Psoas muscle (tissue), 8 donors: ENCODE data around the gene SGMS1. TPM values are rescaled to one million over a fixed set of nuclear protein-coding genes. Genes with fewer than 3 reads are reported as not detected.

ENCODE experiments used
- ATAC-seq, 4 donors: fragments of 200-7000 bp; cut with Tn5 transposase; one replicate each; pipeline ENCODE4 v1.9.1; 2020; ENCODE audit warnings: moderate library complexity in 3 of 4, mild to moderate bottlenecking in 2 of 4
- DNase-seq, 2 donors: peaks; one replicate each; pipeline ENCODE4 v3.0.0-alpha.2; 2020
- H3K27ac ChIP-seq: fragments of 200-600 bp; one replicate; pipeline ENCODE4 v1.8.0; 2022
- H3K27me3 ChIP-seq, 3 donors: fragments of 200-600 bp in 1 of 3; one replicate each; pipeline versions ENCODE4 v1.6.1 to v1.8.0; 2013 to 2022; ENCODE audit warnings: low read length in 2 of 3, mild to moderate bottlenecking in 2 of 3, moderate library complexity in 1 of 3; ENCODE audit not compliant: insufficient read depth in 3 of 3
- H3K36me3 ChIP-seq, 2 donors: fragments of 200-600 bp in 1 of 2; one replicate each; pipeline versions ENCODE4 v1.6.1 to v1.8.0; 2013 to 2022; ENCODE audit warnings: low read depth in 1 of 2, mild to moderate bottlenecking in 1 of 2, moderate library complexity in 1 of 2; ENCODE audit not compliant: insufficient read depth in 1 of 2
- H3K4me1 ChIP-seq: fragments of 200-600 bp; one replicate; pipeline ENCODE4 v1.8.0; 2022
- H3K4me3 ChIP-seq: fragments of 200-600 bp; one replicate; pipeline ENCODE4 v1.8.0; 2022; ENCODE audit warnings: mild to moderate bottlenecking
- H3K9me3 ChIP-seq: fragments of 200-600 bp; one replicate; pipeline ENCODE4 v1.8.0; 2022
- WGBS, 3 donors: extraction: QIAGEN DNeasy Blood & Tissue Kit; methylation state at CpG; one replicate each; pipeline versions ENCODE4 v1.1.6 to v1.1.7; 2013; 5-methylcytosine and 5-hydroxymethylcytosine counted together
- intact Hi-C, 2 donors: fragments of 100-400 bp; cut with DNase I; formaldehyde crosslinking; loops; one replicate each; pipeline versions ENCODE4 v1.11.0 to v1.14.2; 2022
- polyA plus RNA-seq, 3 donors: library from polyadenylated mRNA; stranded (reverse); fragments of 200-250 nt; gene quantifications; one replicate each; pipeline ENCODE4 v1.2.3, GENCODE V29; 2013
- total RNA-seq, 4 donors: library from RNA; stranded (reverse); fragmentation: NEBNext Ultra II Directional in 2 of 4; extraction: Animal tissue kit (Norgen Biotek cat#: 25700) in 2 of 4; gene quantifications; one replicate each; pipeline versions ENCODE4 v1.2.1 to v1.2.4, GENCODE V29; 2021 to 2023
- TF ChIP-seq, protein P1 (sequence below): fragments of 200-600 bp; IDR thresholded peaks from one replicate; pipeline ENCODE4 v1.8.0; 2022; ENCODE audit warnings: antibody characterized with exemption
- donor health status: healthy with polysubstance abuse.
- donor health status: DM: no; HTN: no; CAD: no; lungs with moderate emphysema.
- donor health status: Bipolar disorder and iron deficiency.
- donor health status: healthy.
- donor health status: DM: yes; HTN: yes; CAD: no.
- donor health status: DM: no; HTN: no; CAD: no.
- donor health status: DM: no; HTN: no; CAD: no.
- donor health status: DM: yes; HTN: yes; CAD: no.

The SGMS1 gene
- total and polyA plus RNA-seq, 7 donors, result 6.2 to 16.7 (median 11.3) TPM

DNA sequence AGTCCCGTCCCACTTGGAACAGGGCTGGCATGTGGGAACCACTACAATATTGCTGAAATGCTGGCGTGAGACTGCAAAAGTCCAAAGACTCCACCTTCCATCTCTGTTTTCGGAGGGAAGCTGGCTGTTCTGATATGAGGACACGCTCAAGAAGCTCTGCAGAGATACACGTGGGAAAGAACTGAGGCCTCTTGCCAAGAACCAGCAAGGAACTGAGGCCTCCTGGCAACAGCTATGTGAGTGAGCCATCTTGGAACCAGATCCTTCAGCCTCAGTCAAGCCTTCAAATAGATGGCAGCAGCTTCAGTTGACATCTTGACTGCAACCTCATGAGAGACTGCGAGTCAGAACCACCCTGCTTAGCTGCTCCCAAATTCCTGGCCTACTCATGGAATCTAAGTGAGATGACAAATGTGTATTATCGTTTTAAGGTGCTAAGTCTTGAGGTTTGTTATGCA lies 30.8 kb downstream of the SGMS1 start:
- Histone ChIP-seq H3K9me3 (no peaks in the 10 kb centered on the region), H3K4me1 (peaks cover 18% of the 10 kb centered on the region), H3K27ac (no peak overlapping the region), H3K4me3 (no peak overlapping the region), H3K27me3 (no peaks in the 10 kb centered on the region), H3K36me3 (peaks cover 4 to 19% of the 10 kb centered on the region in 2 donors)
- no peak for DNase-seq
- peak in 1 of 4 donors; percentile 20 for ATAC-seq
- WGBS, 3 donors, result 84 to 90% (median 85%) methylated on average over 7 of the region's 7 CpGs
- intact Hi-C loops, result no loop called here
- TF ChIP-seq, protein P1, sequence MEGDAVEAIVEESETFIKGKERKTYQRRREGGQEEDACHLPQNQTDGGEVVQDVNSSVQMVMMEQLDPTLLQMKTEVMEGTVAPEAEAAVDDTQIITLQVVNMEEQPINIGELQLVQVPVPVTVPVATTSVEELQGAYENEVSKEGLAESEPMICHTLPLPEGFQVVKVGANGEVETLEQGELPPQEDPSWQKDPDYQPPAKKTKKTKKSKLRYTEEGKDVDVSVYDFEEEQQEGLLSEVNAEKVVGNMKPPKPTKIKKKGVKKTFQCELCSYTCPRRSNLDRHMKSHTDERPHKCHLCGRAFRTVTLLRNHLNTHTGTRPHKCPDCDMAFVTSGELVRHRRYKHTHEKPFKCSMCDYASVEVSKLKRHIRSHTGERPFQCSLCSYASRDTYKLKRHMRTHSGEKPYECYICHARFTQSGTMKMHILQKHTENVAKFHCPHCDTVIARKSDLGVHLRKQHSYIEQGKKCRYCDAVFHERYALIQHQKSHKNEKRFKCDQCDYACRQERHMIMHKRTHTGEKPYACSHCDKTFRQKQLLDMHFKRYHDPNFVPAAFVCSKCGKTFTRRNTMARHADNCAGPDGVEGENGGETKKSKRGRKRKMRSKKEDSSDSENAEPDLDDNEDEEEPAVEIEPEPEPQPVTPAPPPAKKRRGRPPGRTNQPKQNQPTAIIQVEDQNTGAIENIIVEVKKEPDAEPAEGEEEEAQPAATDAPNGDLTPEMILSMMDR, result no peak

DNA sequence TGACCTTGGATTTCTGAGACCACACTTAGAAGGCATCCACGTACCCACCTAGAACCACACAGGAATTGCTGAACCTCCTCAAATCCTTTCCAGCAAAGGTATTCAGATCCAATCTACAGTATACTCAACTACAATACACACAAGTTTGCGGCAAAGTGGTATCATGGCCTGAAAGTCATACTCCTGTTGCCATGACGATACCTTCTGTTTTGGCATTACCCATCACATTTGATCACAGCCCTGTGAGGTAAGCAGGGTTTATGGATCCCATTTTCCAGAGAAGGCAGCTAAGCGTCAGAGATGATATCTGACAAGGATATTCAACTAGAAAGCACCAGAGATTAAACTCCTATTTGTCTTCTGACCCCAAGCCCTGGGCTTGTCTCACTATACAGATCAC lies 32.8 kb downstream of the SGMS1 start:
- no peaks in the 10 kb centered on the region for H3K27me3 ChIP-seq
- intact Hi-C loops, result no loop called here
- peaks cover 4 to 27% of the 10 kb centered on the region in 2 donors for H3K36me3 ChIP-seq
- peaks cover 26% of the 10 kb centered on the region for H3K4me1 ChIP-seq
- DNase-seq, result no peak
- TF ChIP-seq, protein P1, result no peak
- H3K4me3 ChIP-seq, result no peak overlapping the region
- WGBS, 3 donors, result 96 to 98% (median 97%) methylated on average over 4 of the region's 4 CpGs
- no peak for ATAC-seq
- no peak overlapping the region for H3K27ac ChIP-seq
- no peaks in the 10 kb centered on the region for H3K9me3 ChIP-seq

DNA sequence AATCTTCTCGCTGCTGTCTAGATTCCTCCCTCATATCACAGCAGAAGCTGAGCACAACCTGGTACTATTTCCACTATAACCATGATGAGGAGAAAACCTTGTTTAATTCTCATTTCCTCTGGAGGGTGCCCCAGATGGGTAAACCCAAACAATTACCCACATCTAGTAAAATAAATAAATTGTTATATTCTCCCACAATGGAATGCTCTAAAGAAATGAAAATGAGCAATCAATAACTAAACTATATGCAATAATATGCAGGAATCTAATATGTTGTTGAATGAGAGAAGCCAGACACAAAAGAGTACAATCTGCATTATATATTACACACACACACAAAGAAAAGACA lies 37.0 kb downstream of the SGMS1 start:
- H3K27me3 ChIP-seq, result no peaks in the 10 kb centered on the region
- H3K27ac ChIP-seq, result no peak overlapping the region
- peaks cover 4 to 27% of the 10 kb centered on the region in 2 donors for H3K36me3 ChIP-seq
- no peaks in the 10 kb centered on the region for H3K9me3 ChIP-seq
- ATAC-seq (no peak), DNase-seq (no peak)
- TF ChIP-seq, protein P1, result no peak
- intact Hi-C loops, result no loop called here
- peaks cover 18% of the 10 kb centered on the region for H3K4me1 ChIP-seq
- no peak overlapping the region for H3K4me3 ChIP-seq
- WGBS, 3 donors, result 76 to 88% (median 86%) methylated on average over 1 of the region's 1 CpG

DNA sequence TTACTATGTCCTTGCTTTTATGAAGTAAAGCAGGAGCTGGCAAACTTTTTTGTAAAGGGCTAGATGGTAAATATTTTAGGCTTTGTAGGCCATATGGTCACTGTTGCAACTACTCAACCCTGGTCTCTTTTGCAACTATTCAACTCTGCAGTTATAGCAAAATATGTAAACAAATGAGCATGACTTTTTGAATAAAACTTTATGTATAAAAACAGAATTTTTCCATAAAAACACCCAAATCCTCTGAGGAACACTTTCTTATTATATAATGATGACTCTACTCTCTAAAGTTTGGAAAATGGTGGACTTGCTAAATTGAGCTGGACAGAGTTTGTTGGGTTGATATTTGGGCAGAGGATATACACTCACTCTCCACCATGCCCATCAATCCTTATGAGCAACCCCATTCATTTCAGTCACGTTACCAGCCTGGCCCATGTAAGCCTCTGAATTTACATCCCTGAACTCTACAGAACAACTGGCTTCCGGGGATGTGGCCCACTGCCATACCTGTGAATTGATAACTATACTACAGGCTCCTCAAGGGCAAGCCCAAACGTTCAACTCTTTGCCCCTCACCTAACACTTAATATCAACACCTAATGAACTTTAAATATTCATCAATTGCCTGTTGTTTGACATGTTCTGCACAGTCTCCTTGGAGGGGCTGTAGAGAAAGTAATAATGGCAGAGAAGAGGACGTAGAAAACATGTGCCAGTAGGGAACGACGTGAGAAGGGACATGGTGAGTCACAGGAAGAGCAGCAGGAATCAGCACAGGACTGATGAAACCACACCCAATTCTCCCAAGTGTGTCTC lies 37.6 kb downstream of the SGMS1 start:
- TF ChIP-seq, protein P1, result no peak
- intact Hi-C loops, result no loop called here
- Histone ChIP-seq H3K27ac (no peak overlapping the region), H3K27me3 (no peaks in the 10 kb centered on the region), H3K36me3 (peaks cover 4 to 27% of the 10 kb centered on the region in 2 donors), H3K4me1 (peaks cover 23% of the 10 kb centered on the region), H3K4me3 (no peak overlapping the region), H3K9me3 (no peaks in the 10 kb centered on the region)
- DNase-seq (no peak), ATAC-seq (peak in 3 of 4 donors; percentile 30 to 68 (median 55))
- WGBS, 3 donors, result 79 to 86% (median 85%) methylated on average over 6 of the region's 6 CpGs
